Astrocyte of the cerebellum (primary cell): ENCODE data around the gene AGPAT3.
"Not testable (repeated sequence)": the region's sequence is repeated elsewhere in the genome, so short reads cannot be mapped to it uniquely, and the experiment has no call there.

Source experiments
- DNase-seq: peaks from one replicate; pipeline ENCODE4 v3.0.0-alpha.2; 2011; ENCODE audit warnings: low read depth
- H3K4me3 ChIP-seq: 2 replicates; pipeline ENCODE4 v1.5.1; 2011; ENCODE audit warnings: mild to moderate bottlenecking, low read depth, low read length, moderate library complexity
- in situ Hi-C: cut with HindIII; loops from 2 replicates; pipeline ENCODE4 v1.10.0; 2017; ENCODE audit warnings: low sequenced_read_pairs
- TF ChIP-seq, protein P1 (sequence below): IDR thresholded peaks from 2 replicates; pipeline ENCODE4 v1.5.1; 2012; ENCODE audit warnings: low read length, low read depth, moderate library complexity, mild to moderate bottlenecking; ENCODE audit errors: missing control alignments

Gene AGPAT3

DNA sequence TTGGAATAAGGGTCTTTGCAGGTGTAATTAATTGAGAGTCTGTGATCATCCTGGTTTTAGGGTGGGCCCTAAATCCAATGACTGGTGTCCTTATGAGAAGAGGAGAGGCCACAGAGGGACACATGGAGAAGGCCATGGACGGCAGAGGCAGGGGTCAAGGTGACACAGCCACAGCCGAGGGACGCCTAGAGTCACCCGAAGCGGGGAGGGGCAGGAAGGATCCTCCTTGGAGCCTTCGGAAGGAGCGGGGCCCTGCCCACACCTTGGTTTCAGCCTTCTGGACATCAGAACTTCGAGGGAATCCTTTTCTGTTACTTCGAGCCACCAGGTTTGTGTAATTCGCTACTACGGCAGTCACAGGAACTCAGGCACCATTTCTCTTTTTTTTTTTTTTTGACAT, 44.6 kb upstream of the AGPAT3 start:
- no peak for DNase-seq
- H3K4me3 ChIP-seq = no peak overlapping the region
- in situ Hi-C loops = no loop called here
- TF ChIP-seq, protein P1, sequence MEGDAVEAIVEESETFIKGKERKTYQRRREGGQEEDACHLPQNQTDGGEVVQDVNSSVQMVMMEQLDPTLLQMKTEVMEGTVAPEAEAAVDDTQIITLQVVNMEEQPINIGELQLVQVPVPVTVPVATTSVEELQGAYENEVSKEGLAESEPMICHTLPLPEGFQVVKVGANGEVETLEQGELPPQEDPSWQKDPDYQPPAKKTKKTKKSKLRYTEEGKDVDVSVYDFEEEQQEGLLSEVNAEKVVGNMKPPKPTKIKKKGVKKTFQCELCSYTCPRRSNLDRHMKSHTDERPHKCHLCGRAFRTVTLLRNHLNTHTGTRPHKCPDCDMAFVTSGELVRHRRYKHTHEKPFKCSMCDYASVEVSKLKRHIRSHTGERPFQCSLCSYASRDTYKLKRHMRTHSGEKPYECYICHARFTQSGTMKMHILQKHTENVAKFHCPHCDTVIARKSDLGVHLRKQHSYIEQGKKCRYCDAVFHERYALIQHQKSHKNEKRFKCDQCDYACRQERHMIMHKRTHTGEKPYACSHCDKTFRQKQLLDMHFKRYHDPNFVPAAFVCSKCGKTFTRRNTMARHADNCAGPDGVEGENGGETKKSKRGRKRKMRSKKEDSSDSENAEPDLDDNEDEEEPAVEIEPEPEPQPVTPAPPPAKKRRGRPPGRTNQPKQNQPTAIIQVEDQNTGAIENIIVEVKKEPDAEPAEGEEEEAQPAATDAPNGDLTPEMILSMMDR = no peak

DNA sequence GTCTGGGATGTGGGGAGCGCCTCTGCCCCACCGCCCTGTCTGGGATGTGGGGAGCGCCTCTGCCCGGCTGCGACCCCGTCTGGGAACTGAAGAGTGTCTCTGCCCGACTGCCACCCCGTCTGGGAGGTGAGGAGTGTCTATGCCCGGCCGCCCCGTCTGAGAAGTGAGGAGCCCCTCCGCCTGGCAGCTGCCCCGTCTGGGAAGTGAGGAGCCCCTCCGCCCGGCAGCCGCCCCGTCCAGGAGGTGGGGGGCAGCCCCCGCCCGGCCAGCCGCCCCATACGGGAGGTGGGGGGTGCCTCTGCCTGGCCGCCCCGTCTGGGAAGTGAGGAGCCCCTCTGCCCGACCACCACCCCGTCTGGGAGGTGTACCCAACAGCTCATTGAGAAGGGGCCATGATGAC, 42.9 kb upstream of the AGPAT3 start:
- H3K4me3 ChIP-seq, in situ Hi-C loops, DNase-seq: not testable (repeated sequence)

DNA sequence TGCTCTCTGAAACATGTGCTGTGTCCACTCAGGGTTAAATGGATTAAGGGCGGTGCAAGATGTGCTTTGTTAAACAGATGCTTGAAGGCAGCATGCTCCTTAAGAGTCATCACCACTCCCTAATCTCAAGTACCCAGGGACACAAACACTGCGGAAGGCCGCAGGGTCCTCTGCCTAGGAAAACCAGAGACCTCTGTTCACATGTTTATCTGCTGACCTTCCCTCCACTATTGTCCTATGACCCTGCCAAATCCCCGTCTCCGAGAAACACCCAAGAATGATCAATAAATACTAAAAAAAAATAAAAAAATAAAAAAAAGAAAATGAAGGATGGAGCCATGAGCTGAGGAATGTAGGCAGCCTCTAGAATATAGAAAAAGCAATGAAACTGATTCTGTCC, 42.3 kb upstream of the AGPAT3 start:
- in situ Hi-C loops, DNase-seq, H3K4me3 ChIP-seq: not testable (repeated sequence)

DNA sequence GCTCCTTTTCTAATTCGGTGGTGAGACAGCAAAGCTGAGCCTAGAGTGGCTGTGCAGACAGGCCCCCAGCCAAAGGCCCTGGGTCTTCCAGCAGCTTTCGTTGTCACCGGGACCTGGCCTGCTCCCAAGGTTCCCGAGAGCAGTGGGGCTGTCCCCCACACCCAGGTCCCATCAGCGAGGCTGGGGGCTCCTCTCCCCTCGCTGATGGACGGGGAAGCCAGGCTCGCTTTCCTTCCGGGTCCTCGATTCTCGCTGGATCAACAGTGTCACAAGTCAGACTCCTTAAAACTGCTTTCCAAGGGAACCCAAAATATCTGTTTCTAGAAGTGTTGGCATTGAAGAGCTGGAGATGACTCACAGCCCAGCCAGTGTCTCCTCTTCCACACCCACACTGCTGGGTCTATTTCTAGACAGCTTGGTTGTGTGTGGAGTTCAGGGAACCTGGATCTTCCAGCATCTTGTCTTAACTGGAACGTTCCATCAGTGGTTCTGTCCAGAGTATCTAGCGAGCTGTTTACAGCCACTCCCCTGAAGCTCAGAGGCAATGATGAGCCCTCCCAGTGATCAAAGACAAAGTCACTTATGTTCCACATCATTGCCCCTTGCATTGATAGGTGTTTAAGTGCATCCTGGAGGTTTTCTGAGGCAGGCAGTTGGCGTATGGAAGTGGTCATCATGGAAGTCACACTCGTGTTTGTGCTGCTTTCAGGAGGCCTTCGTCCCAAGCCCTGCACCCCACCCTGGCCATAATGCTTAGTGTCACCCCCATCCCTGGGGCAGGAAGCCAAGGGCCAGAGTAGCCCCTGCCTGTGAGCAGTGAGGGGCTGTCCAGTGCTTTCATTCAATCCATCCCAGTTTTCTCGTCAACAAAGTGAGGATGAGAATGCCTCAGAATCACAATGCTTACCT, 40.4 kb upstream of the AGPAT3 start:
- TF ChIP-seq, protein P1 = no peak
- no peak for DNase-seq
- H3K4me3 ChIP-seq = no peak overlapping the region
- in situ Hi-C loops = no loop called here

DNA sequence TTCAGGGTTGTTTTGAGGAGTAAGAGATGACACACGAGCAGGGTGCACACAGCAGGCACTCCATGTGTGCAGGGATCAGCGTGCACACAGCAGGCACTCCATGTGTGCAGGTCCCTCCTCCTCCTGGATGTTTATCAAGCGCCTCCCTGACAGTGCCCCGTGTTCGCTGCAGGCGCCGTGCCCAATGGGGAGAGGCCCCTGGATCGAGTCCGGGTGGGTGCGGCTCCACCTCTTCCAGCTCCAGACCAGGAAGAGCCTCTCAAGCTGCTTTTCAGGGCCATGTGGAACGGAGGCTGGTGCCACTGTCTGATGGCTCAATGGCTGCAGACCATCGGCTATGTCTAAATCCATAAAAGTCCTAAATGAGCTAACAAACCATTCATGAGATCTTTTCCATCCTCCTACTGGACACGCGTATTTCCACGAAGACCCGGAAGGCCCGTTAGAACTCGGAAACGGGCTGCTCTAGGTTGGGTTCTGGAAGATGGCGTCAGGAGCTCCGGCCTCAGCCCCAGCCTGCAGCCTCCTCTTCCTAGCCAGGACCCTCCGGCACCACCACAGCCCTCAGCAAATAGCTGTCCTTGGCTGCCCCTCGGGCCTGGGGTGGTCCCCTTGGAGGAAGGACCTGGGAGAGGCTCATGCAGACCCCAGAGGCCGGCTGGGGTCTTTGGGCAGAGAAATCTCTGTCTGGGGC, 39.6 kb upstream of the AGPAT3 start:
- TF ChIP-seq, protein P1 = no peak
- DNase-seq = no peak
- no peak overlapping the region for H3K4me3 ChIP-seq
- in situ Hi-C loops = no loop called here

DNA sequence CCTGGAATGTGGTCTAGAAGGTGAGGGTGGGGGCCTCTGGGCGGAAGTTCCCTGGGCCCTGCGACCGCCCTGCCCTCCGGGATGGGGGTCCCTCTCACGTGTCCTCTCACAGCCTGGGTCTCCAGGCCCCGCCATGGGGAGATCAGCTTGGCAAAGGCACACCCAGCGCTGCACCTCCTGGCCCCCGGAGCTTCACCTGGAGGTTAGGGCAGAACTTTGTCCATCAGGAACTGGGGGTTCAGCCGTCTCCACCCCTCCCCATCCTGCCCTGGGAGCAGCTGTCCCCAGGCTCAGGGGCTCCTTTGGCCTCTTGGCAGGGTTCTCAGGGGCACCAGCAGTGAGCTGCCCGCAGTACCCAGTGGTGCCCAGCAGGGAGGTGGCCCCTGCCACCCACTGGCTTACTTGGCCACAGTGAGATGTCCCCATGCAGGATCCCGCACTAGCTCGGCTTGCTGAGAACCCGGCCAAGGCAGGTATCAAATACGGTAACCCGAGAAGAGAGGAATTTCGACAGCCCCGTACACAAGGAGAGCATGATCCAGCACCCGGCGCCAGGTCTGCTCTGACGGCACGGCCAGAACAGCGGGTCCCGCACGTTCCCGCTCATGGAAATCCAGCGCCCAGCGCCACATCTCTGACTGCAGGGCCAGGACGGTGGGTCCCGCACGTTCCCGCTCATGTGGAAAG, 38.9 kb upstream of the AGPAT3 start:
- in situ Hi-C loops = no loop called here
- TF ChIP-seq, protein P1 = peak; percentile 16
- no peak overlapping the region for H3K4me3 ChIP-seq
- DNase-seq = no peak

DNA sequence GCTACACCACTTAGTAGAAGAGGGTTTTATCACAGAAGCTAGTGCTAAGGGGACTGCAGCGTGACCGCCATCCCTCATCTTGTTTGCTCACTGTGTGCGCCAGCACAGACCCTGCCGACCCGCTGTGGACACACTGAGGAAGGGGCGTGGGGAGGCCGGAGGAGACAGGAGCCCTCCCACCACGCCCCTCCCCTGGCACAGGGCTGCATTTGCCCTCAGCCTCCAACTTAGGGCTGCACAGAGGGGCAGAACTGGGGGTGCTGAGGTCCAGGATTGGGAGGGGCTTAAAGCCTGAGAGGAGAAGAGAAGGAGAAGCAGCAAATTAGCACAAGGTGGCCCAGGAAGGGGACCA, 38.4 kb upstream of the AGPAT3 start:
- no peak for DNase-seq
- in situ Hi-C loops = no loop called here
- H3K4me3 ChIP-seq = no peak overlapping the region
- TF ChIP-seq, protein P1 = no peak
